ENCODE results near the gene BACH1.
A peak's percentile ranks its signal among the peaks of the same experiment; 100 is the strongest.
"Not testable (repeated sequence)": the region's sequence is repeated elsewhere in the genome, so short reads cannot be mapped to it uniquely, and the experiment has no call there.

BACH1 gene

DNA sequence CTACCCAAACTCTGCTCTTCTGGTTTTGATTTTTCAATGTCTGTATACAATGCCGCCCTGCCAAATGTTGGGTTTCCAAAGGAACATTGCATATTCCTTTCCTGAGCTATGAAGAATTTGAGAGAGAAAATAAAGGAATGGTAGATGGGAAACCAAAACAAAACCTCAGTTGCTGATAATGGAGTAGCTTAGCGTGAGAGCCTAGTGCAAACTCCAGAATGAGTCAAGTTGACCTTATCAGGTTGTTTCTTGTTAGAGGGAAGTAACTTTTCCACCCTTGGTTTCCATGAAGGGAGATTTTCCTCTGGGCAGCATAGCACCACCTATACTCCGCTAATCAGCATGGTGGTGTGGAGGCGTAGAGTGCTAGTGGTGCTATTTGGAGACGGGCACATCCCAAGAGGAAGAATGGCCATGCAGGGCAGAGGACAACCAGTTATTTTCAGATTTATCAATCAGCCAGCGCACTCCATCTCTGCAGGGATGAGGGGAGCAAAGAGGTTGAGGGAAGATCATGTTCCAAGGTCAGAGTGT is 51.6 kb downstream of the BACH1 start:
- no peak for DNase-seq

- DNase-seq, result no peak
Observed at GRCh38 chr21:29351691-29352090, 53.0 kb downstream of the BACH1 start.

GRCh38 chr21:29355043-29355710 is 56.5 kb downstream of the BACH1 start:
- DNase-seq, result not testable (repeated sequence)

GRCh38 chr21:29356291-29356690 is 57.6 kb downstream of the BACH1 start:
- peak; percentile 7 for DNase-seq

- not testable (repeated sequence) for DNase-seq
Observed at GRCh38 chr21:29356810-29357209, 58.1 kb downstream of the BACH1 start.

DNA sequence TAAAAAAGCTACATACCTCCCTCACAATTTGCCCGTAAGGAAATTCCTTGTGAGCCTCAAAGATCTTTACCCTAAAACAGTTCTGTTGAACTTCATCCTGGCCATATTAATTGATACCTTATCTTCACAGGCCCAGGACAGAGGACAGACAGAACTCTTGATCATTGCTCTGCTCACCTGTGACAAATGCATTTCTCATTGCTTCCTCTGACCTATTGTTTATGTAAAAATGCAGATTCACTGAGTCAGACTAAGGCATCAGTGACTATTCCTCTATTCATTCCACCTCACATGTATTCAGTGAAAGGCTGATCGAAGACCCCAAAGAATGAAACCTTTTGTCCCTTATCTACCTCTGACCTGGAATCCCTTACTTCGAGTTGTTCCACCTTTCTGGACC is 61.0 kb downstream of the BACH1 start:
- no peak for DNase-seq

DNA sequence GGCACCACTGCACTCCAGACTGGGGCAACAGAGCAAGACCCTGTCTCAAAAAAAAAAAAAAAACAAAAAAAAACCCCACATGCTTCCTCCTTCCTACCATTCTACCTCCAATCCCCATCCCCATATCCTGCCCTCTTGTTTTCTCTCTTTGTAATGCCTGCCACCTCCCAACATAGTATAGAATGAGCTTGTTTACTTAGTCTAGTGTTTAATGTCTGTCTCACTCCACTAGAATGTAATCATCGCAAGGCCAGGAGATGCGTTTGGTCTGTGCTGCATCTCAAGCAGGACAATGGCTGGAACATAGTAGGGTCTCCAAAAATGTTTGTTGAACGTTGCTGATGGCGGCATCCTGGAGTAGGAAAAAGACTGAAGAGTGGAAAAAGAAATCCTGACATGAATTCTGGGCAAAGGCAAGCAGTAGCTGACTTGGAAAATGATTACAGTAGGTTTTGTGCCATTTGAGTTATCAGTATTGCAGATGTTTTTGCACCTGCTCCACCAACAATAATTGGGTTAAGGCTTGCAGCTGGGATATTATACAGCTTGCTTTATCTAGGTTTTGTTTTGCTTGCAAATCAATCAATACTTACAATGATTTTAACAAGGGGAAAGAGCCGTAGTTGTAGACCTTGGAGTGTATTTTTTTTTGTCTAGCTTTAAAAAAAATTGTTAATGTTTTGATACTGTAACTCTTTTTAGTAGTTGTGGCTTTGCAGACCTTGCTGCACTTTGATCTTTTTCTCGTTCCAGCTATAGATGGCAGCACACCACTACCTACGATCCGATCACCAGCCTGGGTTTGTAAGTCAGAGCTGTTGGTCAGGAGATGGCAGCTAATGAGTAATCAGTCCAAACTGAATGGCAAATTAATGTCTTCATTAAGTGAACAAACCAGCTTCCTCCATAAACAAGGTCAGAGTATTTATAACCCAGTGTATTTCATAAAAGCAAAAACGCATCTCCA is 62.4 kb downstream of the BACH1 start:
- DNase-seq, result peak; percentile 13

GRCh38 chr21:29362758-29363157 is 64.0 kb downstream of the BACH1 start:
- DNase-seq, result no peak

DNA sequence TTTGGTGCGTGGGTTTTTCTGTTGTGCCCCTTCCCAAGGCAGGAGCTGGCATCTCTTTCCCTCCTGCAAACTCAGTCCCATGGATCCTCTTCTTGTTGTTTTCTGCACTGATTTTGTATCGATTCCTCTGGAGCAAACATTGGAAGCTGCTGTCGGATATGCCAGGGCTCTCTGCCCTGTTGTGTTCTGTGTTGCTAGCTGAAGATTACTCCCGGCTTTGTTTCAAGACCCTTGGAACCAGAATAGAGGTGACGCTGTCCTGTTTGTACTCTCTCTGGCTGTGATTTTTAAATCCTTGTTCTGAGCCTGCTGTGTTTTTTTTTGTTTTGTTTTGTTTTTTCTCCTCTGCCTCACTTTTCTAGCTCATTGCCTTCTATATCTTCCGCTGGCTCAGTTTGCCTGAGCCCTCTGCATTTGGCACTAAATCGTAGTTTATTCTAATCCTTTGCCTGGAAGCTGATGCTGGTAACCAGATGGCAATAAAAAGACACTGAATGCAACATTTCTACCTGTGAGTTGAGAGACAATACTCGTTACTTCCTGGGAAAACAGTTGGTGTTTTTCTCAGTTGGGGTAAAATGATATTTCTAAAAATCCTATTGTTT is 67.0 kb downstream of the BACH1 start:
- DNase-seq, result no peak

- no peak for DNase-seq
Observed at GRCh38 chr21:29366532-29366931, 67.8 kb downstream of the BACH1 start.

DNA sequence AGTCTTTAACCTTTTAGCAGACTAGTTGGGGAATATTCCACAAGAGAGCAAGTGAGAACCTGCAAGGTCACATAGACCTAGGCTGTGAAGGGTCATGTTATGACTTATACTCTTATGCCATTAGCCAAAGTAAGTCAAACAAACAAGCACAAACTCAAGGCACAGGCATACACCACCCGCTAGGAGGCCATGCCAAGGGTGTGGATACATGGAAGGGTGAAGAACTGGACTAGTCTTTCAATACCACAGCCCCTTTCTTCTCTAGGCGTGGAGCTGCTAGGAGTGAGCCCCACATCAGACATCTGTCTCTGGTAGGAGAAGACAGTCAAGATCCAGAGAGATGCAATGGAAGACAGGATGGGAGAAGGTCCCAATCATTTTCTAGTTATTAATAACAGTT is 68.6 kb downstream of the BACH1 start:
- DNase-seq, result no peak

DNA sequence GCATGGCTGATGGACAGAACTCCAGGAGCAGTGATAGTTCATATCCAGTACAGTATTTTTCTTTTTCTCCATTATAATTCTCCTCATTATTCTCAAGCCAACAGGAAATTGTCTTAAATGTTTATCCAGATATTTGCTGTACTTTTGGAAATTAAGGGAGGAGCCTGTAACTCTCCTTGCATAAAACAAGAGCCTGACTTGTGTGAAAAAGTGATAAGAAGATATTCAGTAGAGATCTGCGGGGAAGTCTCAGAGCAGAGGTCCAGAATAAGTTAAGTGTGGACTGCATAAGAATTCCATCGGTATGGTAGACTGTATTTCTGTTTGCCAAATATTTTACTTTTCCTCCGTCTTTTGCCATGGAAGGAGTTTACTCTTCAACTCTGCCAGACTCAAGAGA is 70.2 kb downstream of the BACH1 start:
- no peak for DNase-seq

DNA sequence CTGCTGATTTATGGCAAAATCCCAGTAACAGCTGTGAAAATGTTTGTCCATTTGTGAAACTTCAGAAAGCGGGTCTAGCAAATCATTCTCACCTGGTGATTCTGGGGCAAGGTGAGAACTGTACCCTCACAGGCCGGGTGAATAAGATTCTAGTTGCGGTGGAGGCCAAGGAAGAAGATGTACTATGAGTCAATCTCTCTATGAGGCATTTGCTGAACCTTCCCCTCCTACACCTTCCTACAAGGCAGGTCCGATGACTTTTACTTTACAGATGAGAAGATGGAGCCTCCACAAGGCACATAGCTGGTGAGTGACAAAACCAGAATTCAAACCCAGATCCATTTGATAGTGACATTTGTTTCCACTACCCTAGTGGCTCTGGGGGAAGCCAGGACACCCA is 72.7 kb downstream of the BACH1 start:
- DNase-seq, result no peak

DNA sequence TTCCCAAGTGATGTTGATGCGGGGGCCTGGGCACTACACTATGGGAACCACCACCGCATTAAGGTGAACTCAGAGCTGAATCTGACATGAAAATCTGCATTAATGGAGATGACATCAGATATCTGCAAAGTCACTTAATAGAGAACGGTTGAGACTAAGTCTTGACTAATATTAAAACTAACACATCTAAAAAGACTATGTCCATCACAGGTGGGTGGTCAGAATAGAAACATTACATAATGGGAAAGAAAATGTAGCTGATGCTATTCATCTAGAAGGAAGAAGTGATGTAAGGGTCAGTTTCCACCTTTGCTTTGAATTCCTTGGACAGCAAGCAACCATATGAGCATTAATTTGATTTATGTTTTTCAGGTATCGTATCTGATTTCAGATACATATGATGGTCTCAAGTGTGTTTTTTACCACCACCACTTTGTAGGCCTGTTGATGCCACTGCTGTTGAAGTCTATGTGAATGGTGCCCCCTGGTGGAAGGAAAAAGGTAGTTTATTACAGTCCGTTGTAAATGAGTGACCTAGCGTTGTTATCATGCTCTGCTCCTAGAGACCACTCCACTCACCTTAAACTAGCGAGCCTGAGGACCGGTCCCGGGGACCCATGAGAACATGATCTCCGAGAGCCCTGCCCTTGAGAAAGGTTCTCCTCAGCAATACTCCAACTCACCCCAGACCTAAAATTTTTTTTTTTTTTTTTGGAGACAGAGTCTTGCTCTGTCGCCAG is 73.5 kb downstream of the BACH1 start:
- DNase-seq, result peak; percentile 15

GRCh38 chr21:29374481-29374880 is 75.8 kb downstream of the BACH1 start:
- DNase-seq, result no peak

DNA sequence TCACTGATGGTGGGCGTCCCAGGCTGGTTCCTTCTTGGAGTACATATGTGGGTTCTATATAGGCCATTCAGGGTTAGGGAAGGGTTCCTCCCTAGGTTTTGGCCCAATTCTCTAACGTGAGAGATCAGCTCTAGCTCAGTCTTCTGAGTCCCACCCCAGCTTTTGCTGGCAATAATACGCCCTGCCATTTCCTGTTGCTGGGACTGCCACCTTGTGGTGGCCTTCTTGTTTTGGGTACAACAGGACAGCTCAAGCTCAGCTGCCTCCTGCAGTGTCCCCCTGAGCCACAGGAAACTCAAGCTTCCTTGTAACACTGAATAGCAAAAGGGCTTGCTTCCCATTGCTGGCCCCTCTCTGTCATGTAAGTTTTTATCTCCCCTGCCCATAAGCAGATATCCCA is 77.8 kb downstream of the BACH1 start:
- no peak for DNase-seq

DNA sequence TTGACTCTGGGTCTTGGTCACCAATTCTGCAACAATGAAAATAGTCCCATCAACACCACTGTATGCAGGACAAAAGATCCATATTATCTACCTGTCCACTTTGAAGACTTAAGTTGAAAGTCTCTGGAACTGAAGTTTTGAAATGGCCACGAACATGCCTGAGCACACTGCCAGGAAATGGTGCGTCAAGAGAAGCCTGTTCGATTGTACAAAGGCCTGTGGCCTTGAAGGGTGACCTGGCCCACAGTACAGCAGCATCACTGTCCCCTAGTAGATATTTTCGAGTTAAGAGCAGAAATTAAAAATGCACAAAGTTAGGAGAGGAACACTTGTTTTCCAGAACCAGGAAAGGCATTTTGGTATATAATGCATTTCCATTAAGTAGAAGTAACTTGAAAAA is 78.5 kb downstream of the BACH1 start:
- no peak for DNase-seq

GRCh38 chr21:29378832-29379231 is 80.1 kb downstream of the BACH1 start:
- DNase-seq, result no peak

DNA sequence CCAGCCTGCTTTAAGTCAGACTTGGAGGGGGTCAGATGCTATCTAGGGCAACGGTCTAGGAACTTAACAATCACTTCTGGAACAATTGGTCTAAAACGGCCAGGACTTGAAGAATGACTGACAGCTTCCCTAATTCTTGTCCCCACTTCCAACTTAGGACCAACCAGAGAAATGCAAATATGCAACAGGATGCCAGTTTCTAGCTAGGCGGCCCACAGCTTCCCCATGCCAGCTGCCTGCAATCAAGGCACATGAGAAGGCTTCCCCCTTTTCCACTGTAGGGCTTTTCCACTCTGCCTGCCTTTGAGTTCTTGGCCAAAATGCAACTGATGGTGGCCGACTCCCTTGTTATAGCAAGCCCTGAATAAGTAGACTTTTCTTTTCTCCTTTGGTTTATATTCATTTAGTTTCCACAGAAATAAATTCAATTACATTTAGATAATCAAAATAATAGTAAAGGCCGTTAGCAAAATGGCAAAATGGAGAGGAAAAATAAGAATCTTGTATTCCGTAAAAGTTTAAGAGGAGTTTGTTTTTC is 80.9 kb downstream of the BACH1 start:
- no peak for DNase-seq

DNA sequence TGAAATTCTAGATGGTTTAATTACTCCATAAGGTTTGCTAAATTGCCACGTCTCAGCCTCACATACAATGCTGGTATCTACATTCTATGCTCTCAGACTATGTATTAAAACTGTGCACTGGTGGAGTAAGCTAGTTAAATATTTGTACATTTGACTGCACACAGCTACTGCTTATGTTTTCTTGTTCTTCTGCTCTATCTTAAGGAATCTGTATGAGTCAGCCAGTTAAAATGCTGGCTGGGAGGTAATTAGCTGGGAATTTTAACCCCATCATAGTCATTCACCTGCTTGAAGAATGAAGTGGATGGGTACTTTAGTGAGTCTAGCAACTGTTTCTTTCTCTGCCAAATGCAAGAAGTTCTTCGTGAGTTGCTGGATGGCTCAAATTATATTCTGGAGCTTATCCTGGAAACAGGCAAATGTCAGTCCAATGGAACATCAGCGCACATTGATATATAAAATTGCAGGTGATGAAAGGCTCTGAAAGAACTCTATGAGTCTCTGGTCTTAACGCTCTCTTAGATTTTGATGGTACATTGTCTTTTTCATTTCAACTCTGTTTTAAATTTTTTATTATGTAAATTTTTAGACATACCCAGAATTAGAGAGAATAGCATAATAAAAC is 83.4 kb downstream of the BACH1 start:
- DNase-seq, result no peak

DNA sequence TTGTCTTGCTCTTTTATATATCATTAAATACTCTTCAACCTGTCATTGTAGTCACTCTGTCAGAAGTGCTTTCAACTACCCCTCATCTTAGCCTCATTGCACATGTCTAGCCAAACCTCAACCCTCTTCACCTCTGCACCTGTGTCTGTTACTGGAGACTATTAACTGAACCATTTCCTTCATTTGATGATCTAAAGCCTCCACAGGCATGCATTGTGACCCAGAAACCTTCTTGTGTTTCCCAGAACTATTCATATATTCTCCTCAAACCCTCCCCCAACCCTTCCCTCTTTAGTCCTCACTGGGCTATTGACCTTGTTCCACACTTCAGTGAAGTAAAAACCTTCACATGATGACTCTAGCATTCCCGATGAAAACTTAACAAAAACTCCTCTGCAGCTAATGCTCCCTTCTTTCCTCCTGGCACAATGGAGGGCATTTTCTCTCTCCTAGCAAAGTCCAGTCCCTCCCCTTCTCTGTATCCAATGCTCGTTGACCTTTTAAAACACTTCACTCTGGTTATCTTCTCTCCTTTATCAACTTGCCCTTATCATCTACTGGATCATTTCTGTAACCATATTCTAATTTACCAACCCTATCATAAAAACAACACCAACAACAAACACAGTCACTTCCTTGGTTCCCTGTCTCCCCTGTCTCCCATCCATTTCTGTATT is 86.1 kb downstream of the BACH1 start:
- DNase-seq, result peak; percentile 89

Data from NCI-H2227 treated with DMSO at 0.1 percent for 48 hours (cell line).